A549 treated with Hydrocortisone at 1 μM for 4 hours (cell line): Measurements from ENCODE around the gene NUP54. TPM values are rescaled to one million over a fixed set of nuclear protein-coding genes. Genes with fewer than 3 reads are reported as not detected.

Experiments
- total RNA-seq: library from RNA; stranded (reverse); fragments of 200-300 nt; extraction: Qiagen RNA extraction; gene quantifications from 5 replicates; pipeline ENCODE4 v1.2.3, GENCODE V29; 2022

Gene NUP54, protein sequence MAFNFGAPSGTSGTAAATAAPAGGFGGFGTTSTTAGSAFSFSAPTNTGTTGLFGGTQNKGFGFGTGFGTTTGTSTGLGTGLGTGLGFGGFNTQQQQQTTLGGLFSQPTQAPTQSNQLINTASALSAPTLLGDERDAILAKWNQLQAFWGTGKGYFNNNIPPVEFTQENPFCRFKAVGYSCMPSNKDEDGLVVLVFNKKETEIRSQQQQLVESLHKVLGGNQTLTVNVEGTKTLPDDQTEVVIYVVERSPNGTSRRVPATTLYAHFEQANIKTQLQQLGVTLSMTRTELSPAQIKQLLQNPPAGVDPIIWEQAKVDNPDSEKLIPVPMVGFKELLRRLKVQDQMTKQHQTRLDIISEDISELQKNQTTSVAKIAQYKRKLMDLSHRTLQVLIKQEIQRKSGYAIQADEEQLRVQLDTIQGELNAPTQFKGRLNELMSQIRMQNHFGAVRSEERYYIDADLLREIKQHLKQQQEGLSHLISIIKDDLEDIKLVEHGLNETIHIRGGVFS
- 23.3 to 37.6 TPM (median 27.2 TPM) in 5 replicates for total RNA-seq

DNA sequence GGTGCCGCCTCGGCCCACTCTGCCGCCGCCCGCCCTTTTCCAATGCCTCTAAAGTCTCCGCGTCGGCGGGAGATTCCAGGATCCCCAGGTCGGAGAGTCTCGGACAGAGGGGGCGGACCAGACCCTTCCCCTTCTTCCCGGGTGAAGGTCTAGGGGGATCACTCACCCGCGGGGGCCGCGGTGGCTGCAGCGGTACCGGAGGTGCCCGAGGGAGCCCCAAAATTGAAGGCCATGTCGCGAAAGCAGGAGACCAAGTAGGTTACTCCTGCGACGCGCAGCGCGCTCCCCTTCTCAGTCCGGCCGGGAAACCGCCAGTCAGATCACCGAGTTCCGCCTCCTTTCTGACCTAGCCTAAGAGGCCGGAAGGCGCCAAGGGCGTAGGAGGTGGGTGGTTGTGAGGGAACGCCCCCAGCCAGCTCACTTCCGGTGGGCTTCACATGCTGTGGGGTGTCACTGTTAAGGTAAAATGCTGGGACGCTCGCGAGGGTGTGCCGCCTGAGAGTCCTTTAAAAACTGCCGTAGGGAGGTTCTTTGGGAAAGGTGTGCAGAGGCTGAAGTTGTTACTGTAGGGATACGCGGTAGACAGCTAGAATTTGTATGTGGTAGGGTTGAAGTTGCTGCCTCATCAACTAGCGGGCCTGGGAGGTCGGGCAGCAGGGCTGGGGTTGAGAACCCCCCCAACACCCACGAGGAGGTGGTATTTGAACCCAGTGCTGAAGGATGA is at the start of gene NUP54:
TSS of gene NUP54 (minus strand) at position 256 of the 724 bp plus-strand sequence. CDS start at position 233, 23 bp downstream.

DNA sequence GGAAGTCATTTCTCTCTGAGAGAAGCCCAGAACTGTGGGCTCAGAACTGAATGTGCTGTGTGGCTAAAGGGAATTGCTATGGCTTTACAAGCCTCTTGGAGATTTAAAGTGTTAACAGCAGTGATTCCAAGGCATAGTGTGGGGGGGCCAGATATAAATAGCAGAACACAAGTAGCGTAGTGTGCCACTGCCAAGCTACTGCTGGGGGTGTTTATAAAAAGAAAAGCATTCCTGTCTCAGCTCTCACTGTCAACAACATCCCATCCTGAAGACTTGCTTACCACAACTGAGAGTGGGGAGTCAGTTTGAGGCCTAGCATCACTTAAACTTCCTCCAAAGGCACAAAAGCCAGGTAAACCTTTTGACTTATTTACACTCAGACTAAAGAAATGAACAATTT is 73.7 kb downstream of the NUP54 start, which contains the start of gene ART3:
TSS of gene ART3 (plus strand) at position 242 of the 400 bp plus-strand sequence. CDS start 1,181 bp downstream, outside the sequence.

Other genes starting within 250 kb of the NUP54 start
- not detected in 5 replicates for gene PPEF2, start 245.9 kb downstream of the NUP54 start, total RNA-seq
- gene NAAA, start 207.4 kb downstream of the NUP54 start, total RNA-seq = 21.5 to 24.0 TPM (median 23.6 TPM) in 5 replicates
- gene SDAD1, start 157.5 kb downstream of the NUP54 start, total RNA-seq = 14.1 to 19.7 TPM (median 14.8 TPM) in 5 replicates
- not detected in 5 replicates for gene CXCL9, start 140.9 kb downstream of the NUP54 start, total RNA-seq
- gene CXCL10, start 124.9 kb downstream of the NUP54 start, total RNA-seq = 0.12 to 0.20 TPM (median 0.12 TPM) in 3 of 5 replicates, not detected in the others
- gene CXCL11, start 112.3 kb downstream of the NUP54 start, total RNA-seq = 0.10 to 0.33 TPM (median 0.21 TPM) in 5 replicates
- not detected in 5 replicates for gene ART3, start 73.7 kb downstream of the NUP54 start, total RNA-seq
- 43.5 to 60.2 TPM (median 53.8 TPM) in 5 replicates for gene SCARB2, start 65.4 kb upstream of the NUP54 start, total RNA-seq
- 0.27 to 0.37 TPM (median 0.33 TPM) in 4 of 5 replicates, not detected in the other for gene FAM47E, start 103.3 kb upstream of the NUP54 start, total RNA-seq
- 9.2 to 13.6 TPM (median 12.3 TPM) in 5 replicates for gene STBD1, start 158.3 kb upstream of the NUP54 start, total RNA-seq